HFFc6 (cell line): ENCODE results near the gene SLC22A3. TPM values are rescaled to one million over a fixed set of nuclear protein-coding genes. Genes with fewer than 3 reads are reported as not detected.

Source experiments
- DNase-seq: peaks from one replicate; pipeline ENCODE4 v3.0.0-alpha.2; 2018
- H3K27ac Mint-ChIP-seq: 2 replicates; pipeline ENCODE4 v1.8.0; 2020; ENCODE audit warnings: mild to moderate bottlenecking, mixed read lengths
- H3K27me3 Mint-ChIP-seq: 2 replicates; pipeline ENCODE4 v1.8.0; 2021; ENCODE audit warnings: mild to moderate bottlenecking, moderate library complexity, mixed read lengths; ENCODE audit not compliant: insufficient read depth
- H3K36me3 Mint-ChIP-seq: 2 replicates; pipeline ENCODE4 v1.8.0; 2021; ENCODE audit warnings: low read depth, mixed read lengths
- H3K4me1 Mint-ChIP-seq: 2 replicates; pipeline ENCODE4 v1.8.0; 2020; ENCODE audit warnings: low read depth, mixed read lengths
- H3K4me3 Mint-ChIP-seq: 2 replicates; pipeline ENCODE4 v1.8.0; 2020; ENCODE audit warnings: mild to moderate bottlenecking, moderate library complexity, mixed read lengths
- H3K9me3 Mint-ChIP-seq: 2 replicates; pipeline ENCODE4 v1.8.0; 2020; ENCODE audit warnings: mild to moderate bottlenecking, mixed read lengths
- CTCF ChIP-seq: fragments of 200-600 bp; sonication (generic); IDR thresholded peaks from 2 replicates; pipeline ENCODE4 v1.5.0; 2021; ENCODE audit warnings: antibody characterized with exemption, mild to moderate bottlenecking
- total RNA-seq, 6 experiments: library from RNA; stranded (reverse); fragmentation: NEBNext Ultra II Directional; extraction: Animal tissue kit (Norgen Biotek cat#: 25700); gene quantifications; 2 replicates in 1 of 6; 3 replicates in 5 of 6; pipeline ENCODE4 v1.2.3, GENCODE V29; 2021

The SLC22A3 gene
- total RNA-seq, 6 experiments from 2014 or later: not detected

DNA sequence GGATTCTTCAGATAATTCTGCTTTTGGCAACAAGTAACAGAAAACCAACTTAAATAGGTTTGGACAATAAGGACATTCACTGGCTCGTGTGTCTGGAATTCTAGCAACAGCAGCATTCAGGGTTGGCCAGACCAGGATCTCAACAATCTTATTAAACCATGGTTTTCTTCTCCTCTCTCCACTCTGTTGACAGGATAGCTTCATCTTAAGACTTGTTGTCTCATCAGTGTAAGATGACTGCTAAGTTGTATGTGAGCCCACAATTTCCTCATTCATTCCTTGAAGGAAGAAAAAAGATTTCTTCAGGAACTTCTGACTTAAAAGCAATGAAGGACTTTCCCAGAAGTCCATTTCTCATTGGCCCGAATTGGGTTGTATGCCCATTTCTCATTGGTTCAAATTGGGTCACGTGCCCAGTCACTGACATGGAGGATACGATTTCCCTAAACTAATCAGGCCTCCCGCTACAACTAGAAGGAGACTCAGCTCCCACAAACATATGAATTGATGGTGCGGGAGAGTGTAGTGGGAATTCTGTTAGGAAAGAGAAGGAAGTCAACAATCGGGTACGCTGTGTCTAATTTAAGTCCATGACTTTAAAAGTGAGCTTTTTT lies 83.7 kb downstream of the SLC22A3 start:
- no peak overlapping the region for H3K27ac Mint-ChIP-seq
- H3K4me1 Mint-ChIP-seq: peaks cover 19% of the 10 kb centered on the region; the same call in 1 of the 2 replicates
- DNase-seq: no peak
- H3K9me3 Mint-ChIP-seq: no peaks in the 10 kb centered on the region
- H3K36me3 Mint-ChIP-seq: no peaks in the 10 kb centered on the region
- no peak overlapping the region for H3K4me3 Mint-ChIP-seq
- TF ChIP-seq CTCF: no peak
- no peaks in the 10 kb centered on the region; the same call in 1 of the 2 replicates for H3K27me3 Mint-ChIP-seq

DNA sequence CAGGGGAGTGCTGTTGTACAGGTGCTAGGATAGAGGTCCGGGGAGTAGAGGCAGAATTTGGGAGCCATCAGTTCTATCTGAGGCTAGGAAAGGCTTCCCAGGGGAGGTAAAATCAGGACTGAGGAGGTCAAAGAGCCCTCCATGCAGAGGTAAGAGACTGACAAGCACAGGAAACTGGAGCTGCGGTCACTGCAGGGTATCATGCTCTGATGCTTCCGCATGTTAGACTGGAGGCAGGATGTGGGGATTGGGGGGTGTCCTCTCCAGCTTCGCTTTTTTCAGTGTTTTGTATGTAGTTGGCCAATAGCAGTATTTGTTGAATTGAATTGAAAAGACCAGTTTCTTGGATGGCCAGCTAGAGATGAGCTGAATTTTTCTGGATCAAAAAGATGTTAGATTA lies 87.8 kb downstream of the SLC22A3 start:
- TF ChIP-seq CTCF: no peak
- no peak for DNase-seq
- no peaks in the 10 kb centered on the region for H3K36me3 Mint-ChIP-seq
- H3K27ac Mint-ChIP-seq: no peak overlapping the region
- no peaks in the 10 kb centered on the region for H3K9me3 Mint-ChIP-seq
- H3K4me3 Mint-ChIP-seq: no peak overlapping the region
- H3K27me3 Mint-ChIP-seq: no peaks in the 10 kb centered on the region; the same call in 1 of the 2 replicates
- peaks cover 12% of the 10 kb centered on the region; the same call in 1 of the 2 replicates for H3K4me1 Mint-ChIP-seq

DNA sequence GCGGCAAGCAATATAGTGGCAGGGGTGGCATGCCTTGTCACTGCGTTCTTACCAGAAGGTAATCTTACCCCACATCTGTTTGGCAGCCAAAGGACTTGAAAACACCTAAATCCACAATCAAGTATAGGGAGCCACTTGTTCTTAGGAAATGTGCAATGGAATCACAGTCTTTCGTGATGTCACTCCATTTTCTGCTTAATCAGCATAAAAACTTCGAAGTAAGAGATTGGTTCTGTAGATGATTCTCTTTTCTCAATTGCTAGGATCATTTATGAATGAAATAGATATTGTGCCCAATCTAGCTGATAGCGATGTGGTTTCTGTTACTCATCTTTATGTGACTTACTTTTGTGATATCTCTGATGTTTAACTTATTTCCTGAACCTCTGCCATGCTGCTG lies 89.0 kb downstream of the SLC22A3 start:
- no peak overlapping the region for H3K27ac Mint-ChIP-seq
- H3K36me3 Mint-ChIP-seq: no peaks in the 10 kb centered on the region
- TF ChIP-seq CTCF: no peak

GRCh38 chr6:160437775-160438174 lies 89.6 kb downstream of the SLC22A3 start:
- no peak for TF ChIP-seq CTCF
- Mint-ChIP-seq H3K9me3 (no peaks in the 10 kb centered on the region), H3K27me3 (no peaks in the 10 kb centered on the region; the same call in 1 of the 2 replicates), H3K27ac (no peak overlapping the region), H3K4me1 (no peaks in the 10 kb centered on the region), H3K4me3 (no peak overlapping the region), H3K36me3 (no peaks in the 10 kb centered on the region)
- no peak for DNase-seq

More for the DNA sequence above, 89.0 kb downstream of the SLC22A3 start:
- H3K4me3 Mint-ChIP-seq: no peak overlapping the region
- no peaks in the 10 kb centered on the region for H3K9me3 Mint-ChIP-seq
- H3K27me3 Mint-ChIP-seq: no peaks in the 10 kb centered on the region; the same call in 1 of the 2 replicates
- no peaks in the 10 kb centered on the region for H3K4me1 Mint-ChIP-seq
- DNase-seq: no peak

DNA sequence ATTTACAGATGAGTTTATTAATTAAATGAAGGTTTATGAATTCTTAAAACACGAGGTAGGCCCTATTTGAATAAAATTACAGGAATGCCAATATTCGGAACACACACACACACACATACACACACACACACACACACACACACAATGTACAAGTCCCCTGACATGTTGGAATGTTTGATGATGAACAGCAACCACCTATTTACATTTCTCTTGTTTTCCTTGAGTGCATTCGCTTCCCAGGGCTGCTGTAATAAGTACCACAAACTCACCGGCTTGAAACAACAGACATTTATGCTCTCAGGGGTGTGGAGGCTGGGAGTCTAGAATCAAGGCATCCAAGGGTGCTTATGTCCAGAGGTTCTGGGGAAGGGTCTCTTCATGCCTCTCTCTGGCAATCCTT lies 90.3 kb downstream of the SLC22A3 start:
- Mint-ChIP-seq H3K27ac (no peak overlapping the region), H3K9me3 (no peaks in the 10 kb centered on the region), H3K36me3 (no peaks in the 10 kb centered on the region), H3K27me3 (no peaks in the 10 kb centered on the region; the same call in 1 of the 2 replicates), H3K4me1 (no peaks in the 10 kb centered on the region), H3K4me3 (no peak overlapping the region)
- TF ChIP-seq CTCF: no peak
- DNase-seq: no peak
